ENCODE measurements around the gene TASP1.

Gene TASP1

DNA sequence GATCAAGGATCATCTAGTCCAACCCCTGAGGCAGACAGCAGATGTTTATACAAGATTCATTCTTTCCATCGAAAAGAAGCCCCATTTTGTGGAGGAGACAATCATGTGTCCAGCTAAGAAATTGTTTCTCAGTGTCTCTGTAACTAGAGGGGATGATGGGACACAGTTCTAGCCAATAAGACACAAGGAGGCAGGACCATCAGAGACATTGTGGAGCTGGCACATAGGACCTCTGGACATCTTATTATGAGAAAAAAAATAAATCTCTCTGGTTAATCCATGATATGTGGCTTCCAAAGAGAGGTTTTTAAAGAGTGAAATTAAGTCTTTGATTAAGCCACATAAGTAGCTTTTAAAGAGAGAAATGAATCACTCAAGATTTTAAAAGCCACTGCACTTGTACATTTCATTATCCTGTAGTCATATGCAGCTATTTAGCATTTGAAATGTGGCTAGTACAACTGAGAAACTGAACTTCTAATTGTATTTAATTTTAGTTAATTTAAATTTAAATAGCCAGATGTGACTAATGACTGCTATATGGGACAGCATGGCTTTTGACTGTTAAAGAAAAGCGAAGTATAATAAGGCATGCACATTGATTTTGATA, 176.8 kb downstream of the TASP1 start:
- Mint-ChIP-seq H3K27me3 (no peaks in the 10 kb centered on the region), H3K4me3 (no peak overlapping the region), H3K27ac (no peak overlapping the region), H3K9me3 (no peaks in the 10 kb centered on the region), H3K36me3 (peaks cover 5% of the 10 kb centered on the region), H3K4me1 (no peaks in the 10 kb centered on the region)
- ATAC-seq, result no peak

GRCh38 chr20:13458860-13459451, 179.8 kb downstream of the TASP1 start:
- no peak overlapping the region for H3K27ac Mint-ChIP-seq
- H3K9me3 Mint-ChIP-seq, result no peaks in the 10 kb centered on the region
- no peaks in the 10 kb centered on the region for H3K27me3 Mint-ChIP-seq
- no peak for ATAC-seq
- no peaks in the 10 kb centered on the region for H3K4me1 Mint-ChIP-seq
- H3K36me3 Mint-ChIP-seq, result peaks cover 4% of the 10 kb centered on the region
- H3K4me3 Mint-ChIP-seq, result no peak overlapping the region

GRCh38 chr20:13457487-13457886, 181.2 kb downstream of the TASP1 start:
- Mint-ChIP-seq H3K4me3 (no peak overlapping the region), H3K9me3 (no peaks in the 10 kb centered on the region), H3K4me1 (no peaks in the 10 kb centered on the region), H3K36me3 (peaks cover 19% of the 10 kb centered on the region), H3K27me3 (no peaks in the 10 kb centered on the region), H3K27ac (no peak overlapping the region)
- no peak for ATAC-seq

GRCh38 chr20:13455713-13456112, 183.0 kb downstream of the TASP1 start:
- ATAC-seq, result no peak
- Mint-ChIP-seq H3K4me1 (no peaks in the 10 kb centered on the region), H3K4me3 (no peak overlapping the region), H3K27ac (no peak overlapping the region), H3K9me3 (no peaks in the 10 kb centered on the region), H3K36me3 (peaks cover 30% of the 10 kb centered on the region), H3K27me3 (no peaks in the 10 kb centered on the region)

GRCh38 chr20:13453367-13453766, 185.4 kb downstream of the TASP1 start:
- no peaks in the 10 kb centered on the region for H3K9me3 Mint-ChIP-seq
- no peak overlapping the region for H3K27ac Mint-ChIP-seq
- no peaks in the 10 kb centered on the region for H3K4me1 Mint-ChIP-seq
- H3K27me3 Mint-ChIP-seq, result no peaks in the 10 kb centered on the region
- peaks cover 34% of the 10 kb centered on the region for H3K36me3 Mint-ChIP-seq
- H3K4me3 Mint-ChIP-seq, result no peak overlapping the region
- ATAC-seq, result no peak

GRCh38 chr20:13452470-13453124, 186.1 kb downstream of the TASP1 start:
- Mint-ChIP-seq H3K4me1 (no peaks in the 10 kb centered on the region), H3K27me3 (no peaks in the 10 kb centered on the region), H3K27ac (no peak overlapping the region), H3K4me3 (no peak overlapping the region), H3K9me3 (no peaks in the 10 kb centered on the region), H3K36me3 (peaks cover 34% of the 10 kb centered on the region)
- ATAC-seq, result no peak

DNA sequence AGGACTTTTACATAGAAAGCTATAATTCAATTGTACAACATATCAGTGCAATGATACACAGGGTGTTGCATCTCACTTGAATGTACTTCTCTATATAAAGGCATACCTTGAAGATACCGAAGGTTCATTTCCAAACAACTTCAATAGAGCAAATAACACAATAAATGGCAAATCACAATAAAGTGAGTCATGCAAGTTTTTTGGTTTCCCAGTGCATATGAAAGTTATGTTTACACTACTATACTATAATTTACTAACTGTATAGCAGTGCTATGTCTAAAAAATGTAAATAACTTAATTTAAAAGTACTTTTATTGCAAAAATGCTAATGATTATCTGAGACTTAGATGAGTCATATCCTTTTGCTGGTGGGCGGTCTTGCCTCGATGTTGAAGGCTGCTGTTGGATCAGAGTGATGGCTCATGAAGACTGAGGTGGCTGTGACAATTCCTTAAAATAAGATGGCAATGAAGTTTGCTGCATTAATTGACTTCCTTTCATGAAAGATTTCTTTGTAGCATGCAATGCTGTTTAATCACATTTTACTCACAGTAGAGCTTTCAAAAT, 188.8 kb downstream of the TASP1 start:
- Mint-ChIP-seq H3K4me1 (no peaks in the 10 kb centered on the region), H3K4me3 (no peak overlapping the region), H3K9me3 (no peaks in the 10 kb centered on the region), H3K36me3 (peaks cover 36% of the 10 kb centered on the region), H3K27ac (no peak overlapping the region), H3K27me3 (no peaks in the 10 kb centered on the region)
- ATAC-seq, result no peak

DNA sequence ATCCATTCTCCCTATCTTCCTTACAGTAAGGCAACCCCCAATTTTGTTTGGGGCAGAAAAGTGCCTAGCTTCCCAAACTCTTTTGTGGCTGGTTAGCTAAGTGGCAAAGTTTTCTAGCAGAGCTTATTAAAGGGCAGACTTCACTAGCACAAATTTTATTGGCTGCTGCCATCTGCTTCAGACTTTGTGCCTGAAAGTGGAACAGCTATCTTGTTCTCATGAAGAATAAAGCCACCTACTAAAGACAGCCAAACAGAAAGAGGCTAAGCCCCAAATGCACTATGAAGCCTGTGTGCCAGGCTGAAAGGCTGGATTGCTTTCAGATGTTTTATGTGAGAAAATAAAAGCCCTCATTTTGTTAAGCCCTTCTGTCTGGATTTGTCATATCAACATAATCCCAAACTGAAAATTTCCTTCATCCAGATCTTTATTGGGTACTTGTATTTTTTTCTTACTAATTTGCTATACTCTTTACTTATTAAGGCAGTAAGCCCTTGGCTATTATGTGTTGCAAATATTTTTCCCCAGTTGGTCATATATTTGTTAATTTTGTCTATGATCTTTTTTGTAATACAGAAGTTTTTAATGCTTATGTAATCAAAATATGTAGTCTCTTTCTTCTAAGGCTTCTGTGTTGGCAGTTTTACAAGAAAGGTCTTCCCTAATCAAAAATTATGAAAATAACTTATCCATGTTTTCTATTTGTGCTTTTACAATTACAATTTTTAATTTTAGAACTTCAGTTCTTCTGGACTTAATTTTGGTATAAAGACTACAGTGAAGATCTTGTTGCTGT, 191.1 kb downstream of the TASP1 start:
- no peaks in the 10 kb centered on the region for H3K9me3 Mint-ChIP-seq
- ATAC-seq, result no peak
- H3K36me3 Mint-ChIP-seq, result peaks cover 33% of the 10 kb centered on the region
- no peaks in the 10 kb centered on the region for H3K27me3 Mint-ChIP-seq
- H3K4me3 Mint-ChIP-seq, result no peak overlapping the region
- H3K27ac Mint-ChIP-seq, result no peak overlapping the region
- H3K4me1 Mint-ChIP-seq, result no peaks in the 10 kb centered on the region

GRCh38 chr20:13443690-13444089, 195.0 kb downstream of the TASP1 start:
- peaks cover 22% of the 10 kb centered on the region for H3K9me3 Mint-ChIP-seq
- no peaks in the 10 kb centered on the region for H3K4me1 Mint-ChIP-seq
- ATAC-seq, result no peak
- H3K27me3 Mint-ChIP-seq, result no peaks in the 10 kb centered on the region
- no peak overlapping the region for H3K4me3 Mint-ChIP-seq
- H3K27ac Mint-ChIP-seq, result no peak overlapping the region
- H3K36me3 Mint-ChIP-seq, result peaks cover 55% of the 10 kb centered on the region

- peaks cover 22% of the 10 kb centered on the region for H3K9me3 Mint-ChIP-seq
- H3K36me3 Mint-ChIP-seq, result peaks cover 57% of the 10 kb centered on the region
- H3K4me1 Mint-ChIP-seq, result no peaks in the 10 kb centered on the region
- H3K27me3 Mint-ChIP-seq, result no peaks in the 10 kb centered on the region
- no peak overlapping the region for H3K4me3 Mint-ChIP-seq
- H3K27ac Mint-ChIP-seq, result no peak overlapping the region
- no peak for ATAC-seq
Measured at GRCh38 chr20:13442986-13443385, 195.7 kb downstream of the TASP1 start.

DNA sequence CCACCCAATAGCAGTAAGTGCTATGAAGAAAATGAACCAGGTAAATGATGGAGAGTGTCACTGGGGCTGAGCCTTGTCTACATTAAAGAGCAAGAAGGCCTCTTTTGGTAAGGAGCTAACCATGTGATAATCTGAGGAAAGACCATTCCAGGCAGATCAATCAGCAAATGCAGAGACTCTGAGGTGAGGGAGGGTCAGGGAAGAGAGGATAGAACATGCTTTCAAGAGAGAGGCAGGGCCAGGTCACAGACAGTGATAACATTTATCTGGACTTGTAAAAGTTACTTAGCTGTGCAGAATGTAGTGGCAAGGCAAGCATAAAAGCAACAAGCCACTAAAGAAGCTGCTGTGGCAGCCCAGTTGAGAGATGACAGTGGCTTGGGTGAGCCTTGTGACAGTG, 197.3 kb downstream of the TASP1 start:
- no peak overlapping the region for H3K27ac Mint-ChIP-seq
- H3K4me3 Mint-ChIP-seq, result no peak overlapping the region
- no peaks in the 10 kb centered on the region for H3K27me3 Mint-ChIP-seq
- no peak for ATAC-seq
- H3K4me1 Mint-ChIP-seq, result no peaks in the 10 kb centered on the region
- peaks cover 57% of the 10 kb centered on the region for H3K36me3 Mint-ChIP-seq
- peaks cover 22% of the 10 kb centered on the region for H3K9me3 Mint-ChIP-seq

GRCh38 chr20:13436530-13436929, 202.2 kb downstream of the TASP1 start:
- ATAC-seq, result no peak
- Mint-ChIP-seq H3K27ac (no peak overlapping the region), H3K4me1 (peaks cover 2% of the 10 kb centered on the region), H3K27me3 (no peaks in the 10 kb centered on the region), H3K9me3 (peaks cover 17% of the 10 kb centered on the region), H3K36me3 (peaks cover 65% of the 10 kb centered on the region), H3K4me3 (no peak overlapping the region)

- H3K27me3 Mint-ChIP-seq, result no peaks in the 10 kb centered on the region
Measured at GRCh38 chr20:13432126-13432525, 206.6 kb downstream of the TASP1 start.

DNA sequence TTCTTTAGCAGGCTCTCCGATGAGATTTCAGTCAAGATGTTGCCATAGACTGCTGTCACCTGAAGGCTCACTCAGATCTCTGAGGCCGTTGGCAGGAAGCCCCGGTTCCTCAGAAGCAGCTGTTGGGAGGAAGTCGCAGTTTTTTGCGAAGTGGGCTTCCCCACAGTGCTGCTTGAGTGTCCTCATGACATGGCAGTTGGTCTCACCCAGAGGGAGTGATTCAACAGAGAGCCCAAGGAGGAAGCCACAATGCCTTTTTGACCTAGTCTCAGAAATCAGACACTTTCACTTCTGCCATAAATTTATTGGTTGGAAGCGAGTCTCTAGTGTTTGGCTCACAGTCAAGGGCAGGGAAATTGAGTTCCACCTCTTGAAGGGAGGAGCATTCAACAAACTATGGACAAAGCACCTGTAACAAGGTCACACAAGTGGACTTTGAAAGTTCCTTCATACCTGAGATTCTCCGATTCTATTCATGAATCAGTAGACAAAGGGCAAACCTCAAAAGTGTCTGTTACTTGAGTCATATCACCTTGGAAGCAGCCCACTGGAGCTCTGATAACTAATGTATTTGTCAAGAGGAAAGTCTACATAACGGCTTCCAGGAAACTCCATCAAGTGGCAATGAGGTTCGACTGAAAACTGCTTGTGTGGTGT, 208.3 kb downstream of the TASP1 start:
- peak; percentile 93 for ATAC-seq
- peaks cover 56% of the 10 kb centered on the region for H3K36me3 Mint-ChIP-seq
- H3K27ac Mint-ChIP-seq, result peak overlapping the region; percentile 48
- peaks cover 21% of the 10 kb centered on the region for H3K4me1 Mint-ChIP-seq
- H3K9me3 Mint-ChIP-seq, result peaks cover 6% of the 10 kb centered on the region
- H3K27me3 Mint-ChIP-seq, result no peaks in the 10 kb centered on the region
- H3K4me3 Mint-ChIP-seq, result no peak overlapping the region

More at GRCh38 chr20:13432126-13432525, 206.6 kb downstream of the TASP1 start:
- no peak overlapping the region for H3K27ac Mint-ChIP-seq
- H3K9me3 Mint-ChIP-seq, result peaks cover 6% of the 10 kb centered on the region
- H3K4me1 Mint-ChIP-seq, result peaks cover 21% of the 10 kb centered on the region
- no peak overlapping the region for H3K4me3 Mint-ChIP-seq
- no peak for ATAC-seq
- H3K36me3 Mint-ChIP-seq, result peaks cover 64% of the 10 kb centered on the region

DNA sequence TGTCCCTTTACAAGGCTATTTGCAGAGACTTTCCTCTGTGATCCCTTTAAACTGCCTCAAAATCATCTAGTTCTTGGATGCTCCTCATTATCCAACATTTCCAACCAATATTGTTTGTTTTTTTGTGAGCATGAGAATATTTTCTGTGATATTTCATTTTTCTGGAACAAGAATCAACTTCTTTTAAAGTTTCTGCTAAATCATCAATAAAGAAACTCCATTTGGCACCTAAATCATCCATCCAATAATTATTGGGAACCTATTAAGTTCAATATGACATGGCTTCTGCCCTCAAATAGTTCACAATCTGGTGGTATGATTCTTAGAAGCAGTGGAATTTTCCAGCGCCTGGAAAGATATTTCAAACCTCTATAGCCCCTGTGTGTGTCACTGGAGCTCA, 210.0 kb downstream of the TASP1 start:
- Mint-ChIP-seq H3K36me3 (peaks cover 46% of the 10 kb centered on the region), H3K27ac (no peak overlapping the region), H3K4me3 (no peak overlapping the region), H3K4me1 (peaks cover 21% of the 10 kb centered on the region), H3K9me3 (peaks cover 6% of the 10 kb centered on the region), H3K27me3 (no peaks in the 10 kb centered on the region)
- ATAC-seq, result no peak

All from stimulated activated memory B cell treated with anti-CD40 and anti-IgM and Interleukin-4, amounts not matched to agents 10 μg/mL and 1 μg/mL and 100 μg/mL, for 72 hours (primary cell).